Measurements from ENCODE around the gene GRIN2A.

The GRIN2A gene

DNA sequence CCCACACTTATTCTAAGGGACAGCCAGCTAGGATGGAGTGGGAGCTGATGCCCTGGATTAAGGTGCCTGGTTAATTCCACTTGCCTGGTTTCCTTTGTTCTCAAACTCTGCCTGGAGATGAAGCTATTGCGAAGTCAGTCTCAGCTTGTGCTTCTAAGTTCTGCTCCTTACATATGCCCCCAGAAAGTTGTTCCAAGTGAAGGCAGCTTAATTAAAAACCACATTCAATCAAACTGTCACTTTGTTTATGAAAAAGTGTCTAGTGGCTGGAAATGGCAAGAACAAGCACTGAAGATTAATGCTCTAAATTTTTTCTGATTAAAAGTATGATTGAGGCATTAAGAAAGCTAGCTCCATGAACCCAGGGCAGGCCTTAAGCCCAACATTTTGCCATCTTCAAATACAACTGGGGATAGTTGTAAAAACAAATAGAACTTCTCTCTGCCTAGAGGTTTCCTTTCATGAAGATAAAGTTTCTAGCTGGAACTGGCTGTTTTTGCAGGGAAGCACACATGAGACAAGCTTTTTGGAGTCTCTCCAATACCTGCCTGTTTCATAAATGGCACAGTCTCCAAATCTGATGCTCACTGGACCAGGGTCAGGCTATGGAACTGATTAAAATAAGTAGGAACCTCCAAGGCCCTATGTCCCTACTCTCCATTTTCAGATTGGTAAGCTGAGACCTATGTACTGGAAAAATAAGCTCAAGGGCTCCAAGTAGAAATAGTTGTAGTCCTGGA, 100.9 kb downstream of the GRIN2A start:
- H3K36me3 Mint-ChIP-seq (ENCODE audit: low read depth) = no peaks in the 10 kb centered on the region
- H3K27ac Mint-ChIP-seq = no peak overlapping the region
- H3K27me3 Mint-ChIP-seq = peaks cover 7% of the 10 kb centered on the region
- no peak overlapping the region for H3K4me3 Mint-ChIP-seq
- intact Hi-C loops (cut with micrococcal nuclease) = no loop called here
- no peaks in the 10 kb centered on the region for H3K9me3 Mint-ChIP-seq
- H3K4me1 Mint-ChIP-seq (ENCODE audit: low read depth) = no peaks in the 10 kb centered on the region

DNA sequence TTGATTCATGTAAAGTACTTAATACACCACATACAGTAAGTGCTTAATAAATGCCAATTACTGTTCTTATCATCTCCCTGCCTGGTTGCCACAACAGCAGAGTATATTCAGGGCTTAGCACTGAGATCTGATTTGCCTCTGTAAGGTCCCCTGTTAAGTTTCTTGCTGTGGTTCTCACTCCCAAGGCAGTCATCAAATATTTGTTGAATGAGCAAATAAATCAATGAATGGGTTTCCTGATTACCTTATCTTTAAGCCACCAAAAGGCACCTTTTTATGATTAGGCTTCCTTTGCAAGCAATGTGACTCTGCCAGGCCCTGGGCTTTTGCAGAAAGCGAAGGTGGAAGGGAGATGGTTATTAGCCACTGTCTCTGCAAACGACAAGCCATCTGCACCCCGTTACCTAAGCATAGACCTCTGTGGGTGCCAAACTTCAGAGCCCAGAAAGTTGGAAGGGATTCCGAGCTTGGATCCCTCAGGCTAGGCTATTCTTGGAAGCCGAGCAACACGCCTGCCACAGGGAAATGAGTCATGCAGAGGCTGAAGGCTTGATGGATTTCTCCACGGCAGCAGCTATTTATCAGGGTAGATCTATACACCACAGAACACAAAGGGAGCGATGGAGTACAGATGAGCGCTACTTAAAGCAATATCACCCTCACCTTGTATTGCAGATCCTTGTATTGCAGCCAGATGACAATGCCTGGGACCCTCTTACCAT, 102.0 kb downstream of the GRIN2A start:
- no peaks in the 10 kb centered on the region for H3K9me3 Mint-ChIP-seq
- H3K27me3 Mint-ChIP-seq = peaks cover 7% of the 10 kb centered on the region
- no peak overlapping the region for H3K4me3 Mint-ChIP-seq
- no peaks in the 10 kb centered on the region for H3K36me3 Mint-ChIP-seq (ENCODE audit: low read depth)
- H3K27ac Mint-ChIP-seq = no peak overlapping the region
- no peaks in the 10 kb centered on the region for H3K4me1 Mint-ChIP-seq (ENCODE audit: low read depth)
- intact Hi-C loops (cut with micrococcal nuclease) = no loop called here

DNA sequence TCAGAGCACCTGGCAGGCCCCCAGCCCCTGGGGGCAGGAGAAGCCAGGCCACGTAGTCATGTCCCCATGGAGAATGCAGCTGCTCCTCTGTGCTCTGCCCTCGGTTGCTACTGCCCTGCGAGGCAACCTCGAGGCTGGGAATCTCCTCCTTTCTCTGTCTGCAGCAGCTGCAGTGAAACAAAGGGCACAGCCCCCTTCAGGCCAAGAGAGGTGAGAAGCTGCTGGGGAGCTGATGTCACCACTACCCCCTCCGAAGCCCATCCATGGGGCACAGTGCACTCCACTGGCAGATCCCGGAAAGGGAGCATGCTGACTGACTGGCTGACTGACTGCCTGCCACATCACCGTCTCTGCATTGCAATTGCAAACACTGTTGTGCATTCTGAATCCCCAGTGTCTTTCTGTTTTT, 103.7 kb downstream of the GRIN2A start:
- peaks cover 7% of the 10 kb centered on the region for H3K27me3 Mint-ChIP-seq

DNA sequence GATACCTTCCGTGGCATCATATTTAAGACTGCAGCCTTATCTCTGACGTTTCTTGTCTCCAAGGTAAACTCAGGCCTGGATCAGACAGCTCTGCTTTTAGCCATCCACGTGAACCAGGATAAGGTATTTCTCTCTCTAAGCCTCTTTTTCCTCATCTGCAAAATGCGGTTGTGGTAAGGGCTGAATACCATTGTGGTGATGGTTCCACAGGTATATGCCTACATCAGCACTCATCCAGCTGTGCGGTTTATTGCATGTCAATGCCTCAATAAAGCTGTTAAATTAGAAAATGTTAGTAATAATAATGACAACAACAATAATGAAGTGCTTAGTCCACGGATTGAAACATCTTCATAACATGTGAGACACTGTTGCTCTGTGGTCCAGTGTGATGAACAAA, 104.4 kb downstream of the GRIN2A start:
- Mint-ChIP-seq H3K4me1 (ENCODE audit: low read depth) (no peaks in the 10 kb centered on the region), H3K27ac (no peak overlapping the region), H3K27me3 (peaks cover 7% of the 10 kb centered on the region), H3K4me3 (no peak overlapping the region), H3K36me3 (ENCODE audit: low read depth) (no peaks in the 10 kb centered on the region), H3K9me3 (no peaks in the 10 kb centered on the region)
- intact Hi-C loops (cut with micrococcal nuclease) = no loop called here

More for the DNA sequence above, 103.7 kb downstream of the GRIN2A start:
- no peaks in the 10 kb centered on the region for H3K9me3 Mint-ChIP-seq
- intact Hi-C loops (cut with micrococcal nuclease) = no loop called here
- H3K27ac Mint-ChIP-seq = no peak overlapping the region
- H3K4me1 Mint-ChIP-seq (ENCODE audit: low read depth) = no peaks in the 10 kb centered on the region
- no peak overlapping the region for H3K4me3 Mint-ChIP-seq
- no peaks in the 10 kb centered on the region for H3K36me3 Mint-ChIP-seq (ENCODE audit: low read depth)

DNA sequence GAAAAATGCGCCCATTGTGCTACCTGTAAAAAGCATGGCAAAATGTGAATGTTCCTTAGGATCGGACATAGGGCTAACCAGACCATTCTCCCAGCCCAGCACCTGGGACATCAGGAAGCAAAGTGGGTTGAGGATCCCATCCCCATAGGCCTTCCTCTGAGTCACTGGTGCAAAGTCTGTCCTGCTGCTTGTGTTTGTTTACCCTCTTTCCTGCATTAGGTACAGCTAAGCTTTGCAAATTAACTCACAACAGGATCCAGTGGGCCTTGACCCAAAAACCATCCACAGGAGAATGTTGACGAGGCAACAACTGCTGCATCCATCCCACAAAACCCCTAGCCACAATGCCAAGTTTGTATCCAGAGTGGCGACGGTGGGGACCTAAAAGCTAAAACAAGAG, 106.2 kb downstream of the GRIN2A start:
- no peaks in the 10 kb centered on the region for H3K4me1 Mint-ChIP-seq (ENCODE audit: low read depth)
- intact Hi-C loops (cut with micrococcal nuclease) = no loop called here
- H3K9me3 Mint-ChIP-seq = no peaks in the 10 kb centered on the region
- peaks cover 5% of the 10 kb centered on the region for H3K27me3 Mint-ChIP-seq
- no peak overlapping the region for H3K4me3 Mint-ChIP-seq
- H3K36me3 Mint-ChIP-seq (ENCODE audit: low read depth) = no peaks in the 10 kb centered on the region
- no peak overlapping the region for H3K27ac Mint-ChIP-seq

DNA sequence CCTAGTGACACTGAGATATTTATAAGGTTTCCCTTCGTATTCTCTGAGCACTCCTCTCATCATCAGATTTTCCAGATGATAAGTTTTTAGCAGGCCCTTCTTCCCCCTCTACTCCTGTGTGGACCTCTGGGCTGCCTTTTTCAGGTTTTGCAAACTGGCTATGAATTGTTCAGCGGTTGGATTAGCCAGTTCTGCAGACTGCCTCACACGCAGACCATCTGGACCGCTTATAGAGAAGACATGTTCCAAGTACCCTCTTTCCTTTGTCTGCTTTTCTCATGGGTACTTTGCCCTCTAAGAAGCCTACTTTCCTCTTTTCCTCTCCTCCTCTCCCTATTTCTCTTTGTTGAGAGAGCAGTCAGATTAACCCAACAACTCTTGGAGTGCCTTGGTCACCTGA, 111.6 kb downstream of the GRIN2A start:
- Mint-ChIP-seq H3K4me1 (ENCODE audit: low read depth) (no peaks in the 10 kb centered on the region), H3K4me3 (no peak overlapping the region), H3K27me3 (no peaks in the 10 kb centered on the region), H3K9me3 (no peaks in the 10 kb centered on the region), H3K27ac (no peak overlapping the region), H3K36me3 (ENCODE audit: low read depth) (no peaks in the 10 kb centered on the region)
- intact Hi-C loops (cut with micrococcal nuclease) = no loop called here

DNA sequence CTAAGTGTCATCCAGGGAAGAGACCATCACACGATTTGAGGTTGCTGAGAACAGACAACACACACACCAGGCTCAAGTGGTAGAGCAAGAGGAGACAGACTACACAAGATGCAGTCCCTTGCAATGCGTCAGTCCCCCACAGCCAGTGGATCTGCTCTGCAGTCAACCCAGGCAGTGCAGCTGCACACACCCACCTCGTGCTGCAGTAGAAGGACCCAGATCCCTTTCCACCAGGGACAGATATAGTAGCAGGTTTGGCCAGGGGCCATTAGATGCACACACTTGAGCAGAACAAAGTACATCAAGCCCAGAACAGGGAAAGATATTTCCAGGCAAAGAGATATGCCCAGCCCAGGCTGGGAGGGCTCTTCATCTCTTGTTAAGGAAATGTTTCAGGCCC, 112.9 kb downstream of the GRIN2A start:
- intact Hi-C loops (cut with micrococcal nuclease) = no loop called here
- Mint-ChIP-seq H3K27me3 (no peaks in the 10 kb centered on the region), H3K4me3 (no peak overlapping the region), H3K4me1 (ENCODE audit: low read depth) (no peaks in the 10 kb centered on the region), H3K27ac (no peak overlapping the region), H3K36me3 (ENCODE audit: low read depth) (no peaks in the 10 kb centered on the region), H3K9me3 (no peaks in the 10 kb centered on the region)

DNA sequence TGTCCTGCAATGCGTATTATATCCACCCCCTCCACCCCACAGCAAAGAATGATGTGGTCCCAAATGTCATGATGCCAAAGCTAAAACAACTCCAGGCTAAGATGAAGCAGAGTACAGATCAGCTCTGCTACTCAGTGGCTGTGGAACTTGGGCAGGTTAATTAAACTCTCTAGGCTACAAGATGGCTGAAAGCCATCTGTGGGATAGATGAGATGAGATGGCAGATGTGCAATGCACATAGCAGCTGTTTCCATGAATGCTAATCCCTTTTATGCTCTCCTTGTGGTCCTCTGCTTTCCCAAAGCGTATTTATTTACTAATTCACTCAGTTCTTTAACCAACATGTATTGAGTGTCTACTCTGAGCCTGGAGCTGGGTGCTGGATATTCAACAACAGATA, 114.4 kb downstream of the GRIN2A start:
- H3K27ac Mint-ChIP-seq = no peak overlapping the region
- intact Hi-C loops (cut with micrococcal nuclease) = no loop called here
- H3K27me3 Mint-ChIP-seq = no peaks in the 10 kb centered on the region
- H3K36me3 Mint-ChIP-seq (ENCODE audit: low read depth) = no peaks in the 10 kb centered on the region
- no peaks in the 10 kb centered on the region for H3K9me3 Mint-ChIP-seq
- H3K4me3 Mint-ChIP-seq = no peak overlapping the region
- no peaks in the 10 kb centered on the region for H3K4me1 Mint-ChIP-seq (ENCODE audit: low read depth)

DNA sequence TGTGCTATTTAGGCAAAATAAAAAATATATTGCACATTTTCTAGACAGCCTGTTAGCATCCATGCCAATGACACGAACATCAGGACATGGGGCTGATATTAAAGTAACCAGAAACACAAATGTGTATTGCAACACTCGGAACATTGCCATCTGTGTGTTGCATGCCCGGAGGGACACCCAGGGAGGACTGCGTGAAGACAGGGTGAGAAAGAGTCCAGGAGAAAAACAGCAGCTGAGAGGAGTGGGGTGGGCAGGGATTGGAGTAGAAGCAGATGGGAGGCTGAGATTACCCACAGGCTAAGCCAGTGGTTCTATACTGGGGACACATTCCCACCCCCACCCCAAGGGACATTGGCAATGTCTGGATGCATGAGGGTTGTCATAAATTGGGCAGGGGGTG, 114.8 kb downstream of the GRIN2A start:
- Mint-ChIP-seq H3K36me3 (ENCODE audit: low read depth) (no peaks in the 10 kb centered on the region), H3K9me3 (no peaks in the 10 kb centered on the region), H3K27ac (no peak overlapping the region), H3K4me1 (ENCODE audit: low read depth) (no peaks in the 10 kb centered on the region), H3K27me3 (no peaks in the 10 kb centered on the region), H3K4me3 (no peak overlapping the region)
- intact Hi-C loops (cut with micrococcal nuclease) = no loop called here

DNA sequence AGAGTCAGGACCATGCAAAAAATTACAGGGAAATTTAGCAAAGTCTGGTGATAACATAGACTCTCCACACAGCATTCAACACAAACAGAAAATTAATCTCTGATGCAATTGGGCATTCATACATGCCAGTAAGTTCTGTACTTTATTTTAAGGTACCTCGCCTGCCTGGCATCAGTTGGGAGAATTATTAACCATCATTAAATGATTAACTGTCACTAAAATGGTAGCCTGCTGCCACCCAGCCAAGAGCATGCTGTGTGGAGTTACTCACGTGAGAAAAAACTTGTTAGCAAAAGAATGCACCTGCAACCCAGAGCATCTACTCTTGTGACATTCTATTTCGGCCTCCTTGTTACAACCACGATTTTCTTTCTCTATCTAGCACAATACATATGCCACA, 117.2 kb downstream of the GRIN2A start:
- Mint-ChIP-seq H3K27ac (no peak overlapping the region), H3K36me3 (ENCODE audit: low read depth) (no peaks in the 10 kb centered on the region), H3K4me1 (ENCODE audit: low read depth) (no peaks in the 10 kb centered on the region), H3K27me3 (no peaks in the 10 kb centered on the region), H3K9me3 (no peaks in the 10 kb centered on the region), H3K4me3 (no peak overlapping the region)
- intact Hi-C loops (cut with micrococcal nuclease) = no loop called here

DNA sequence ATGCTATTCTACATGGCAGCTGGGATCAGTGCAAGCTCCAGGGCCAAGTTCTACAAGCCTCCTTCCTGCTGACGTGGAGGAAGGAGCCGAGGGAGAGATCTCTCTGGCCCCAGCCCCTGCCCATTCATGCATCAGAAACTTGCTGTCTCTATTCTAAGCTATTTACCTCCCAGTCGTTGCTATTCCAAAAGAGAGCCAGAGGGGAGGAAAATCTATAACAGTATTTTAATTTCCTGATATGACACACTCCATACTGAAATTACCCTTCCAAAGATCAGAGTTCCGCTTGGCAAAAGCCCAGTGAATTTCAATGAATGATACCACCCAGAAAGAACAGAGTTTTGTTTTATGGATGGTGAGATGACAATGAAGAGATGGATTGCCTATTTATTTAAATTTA, 133.4 kb downstream of the GRIN2A start:
- Mint-ChIP-seq H3K27me3 (no peaks in the 10 kb centered on the region), H3K4me1 (ENCODE audit: low read depth) (no peaks in the 10 kb centered on the region), H3K36me3 (ENCODE audit: low read depth) (no peaks in the 10 kb centered on the region), H3K4me3 (no peak overlapping the region), H3K9me3 (no peaks in the 10 kb centered on the region), H3K27ac (no peak overlapping the region)
- intact Hi-C loops (cut with micrococcal nuclease) = no loop called here

DNA sequence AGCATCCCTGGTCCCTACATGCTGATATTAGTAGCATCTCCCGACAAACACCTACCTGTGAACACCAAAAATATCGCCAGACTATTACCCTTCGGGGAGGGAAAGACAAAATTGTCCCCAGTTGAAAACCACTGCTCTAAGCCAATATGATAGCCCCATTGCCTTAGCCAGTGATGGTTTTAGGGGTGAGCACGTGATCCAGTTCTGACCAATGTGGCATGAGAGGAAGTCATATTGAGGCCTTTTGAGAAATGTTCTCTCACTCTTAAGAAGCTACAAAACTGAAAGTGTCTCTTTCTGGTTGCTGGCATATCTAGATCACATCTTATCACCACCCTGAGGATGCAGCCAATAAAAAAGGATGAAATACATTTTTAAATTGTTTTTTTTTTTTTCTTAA, 136.3 kb downstream of the GRIN2A start:
- Mint-ChIP-seq H3K27me3 (no peaks in the 10 kb centered on the region), H3K27ac (no peak overlapping the region), H3K36me3 (ENCODE audit: low read depth) (no peaks in the 10 kb centered on the region), H3K4me3 (no peak overlapping the region), H3K9me3 (no peaks in the 10 kb centered on the region), H3K4me1 (ENCODE audit: low read depth) (no peaks in the 10 kb centered on the region)
- intact Hi-C loops (cut with micrococcal nuclease) = no loop called here

DNA sequence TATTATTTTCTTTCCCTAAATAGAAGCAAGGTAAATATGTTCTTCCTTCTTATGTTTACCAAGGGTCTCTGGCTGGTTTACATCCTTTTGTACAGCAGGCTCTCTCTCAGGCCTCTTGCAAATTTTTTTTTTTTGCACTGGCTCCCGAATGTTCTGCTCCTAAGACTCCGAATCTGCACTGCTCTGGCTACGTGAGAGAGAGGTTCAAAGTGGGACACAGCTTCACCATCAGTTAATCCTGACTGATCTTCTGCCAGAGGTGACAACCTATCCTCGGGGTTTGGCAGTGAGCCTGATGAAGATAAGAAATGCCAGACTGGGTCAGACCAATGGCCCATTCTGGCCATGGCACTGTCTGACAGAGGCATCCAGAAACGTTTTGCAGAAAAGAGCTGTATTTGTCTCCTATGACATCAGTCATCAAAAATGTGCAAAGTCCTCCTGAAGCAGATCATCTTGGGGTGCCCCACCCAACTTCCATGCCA, 136.9 kb downstream of the GRIN2A start:
- no peaks in the 10 kb centered on the region for H3K27me3 Mint-ChIP-seq
- no peak overlapping the region for H3K27ac Mint-ChIP-seq
- intact Hi-C loops (cut with micrococcal nuclease) = no loop called here
- H3K9me3 Mint-ChIP-seq = no peaks in the 10 kb centered on the region
- H3K4me3 Mint-ChIP-seq = no peak overlapping the region
- H3K36me3 Mint-ChIP-seq (ENCODE audit: low read depth) = no peaks in the 10 kb centered on the region
- H3K4me1 Mint-ChIP-seq (ENCODE audit: low read depth) = no peaks in the 10 kb centered on the region

DNA sequence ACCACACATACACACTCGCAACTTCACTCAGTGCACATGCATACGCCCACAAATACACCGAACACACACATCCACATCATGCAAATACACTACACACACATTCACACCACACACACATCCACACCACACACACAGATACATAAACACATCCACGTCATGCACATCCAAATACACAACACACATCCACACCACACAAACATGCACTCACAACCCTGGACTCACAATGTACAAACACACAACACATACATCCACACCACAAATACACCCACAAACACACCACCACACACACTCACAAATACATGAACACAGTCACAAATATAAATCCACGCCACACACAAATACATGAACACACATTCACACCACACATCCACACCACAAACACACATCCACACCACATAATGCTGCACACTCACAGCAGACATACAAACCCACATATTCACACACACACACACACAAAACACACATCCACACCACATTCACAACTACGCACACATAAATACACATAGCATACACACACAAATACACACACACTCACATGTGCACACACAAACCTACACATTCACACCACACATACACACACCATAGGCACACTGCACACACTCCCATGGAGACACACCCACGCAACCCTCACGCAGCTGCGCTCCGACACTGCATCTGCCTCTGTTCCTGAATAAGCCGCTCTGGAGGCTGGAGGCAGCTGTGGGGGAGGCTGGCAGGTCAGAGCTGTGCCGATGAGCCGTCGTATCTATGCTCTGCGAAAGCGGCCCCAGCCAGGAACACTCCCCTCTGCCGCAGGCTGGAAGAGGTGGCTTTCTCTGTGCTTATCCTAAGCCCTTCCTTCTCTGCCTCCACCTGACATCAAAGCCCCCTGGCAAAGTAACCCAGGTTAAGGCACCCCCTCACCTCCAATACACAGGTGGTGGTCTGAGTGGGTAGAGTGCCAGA, 141.8 kb downstream of the GRIN2A start:
- Mint-ChIP-seq H3K27ac (no peak overlapping the region), H3K36me3 (ENCODE audit: low read depth) (no peaks in the 10 kb centered on the region), H3K4me3 (no peak overlapping the region), H3K27me3 (peaks cover 7% of the 10 kb centered on the region), H3K4me1 (ENCODE audit: low read depth) (no peaks in the 10 kb centered on the region), H3K9me3 (no peaks in the 10 kb centered on the region)
- intact Hi-C loops (cut with micrococcal nuclease) = no loop called here

All from dendritic cell treated with granulocyte-macrophage colony-stimulating factor and Interleukin-4, amounts not matched to agents 40 ng/mL and 50 ng/mL, for 4 days (primary cell).